A549 (cell line): ENCODE results near the gene PKLR. TPM values are rescaled to one million over a fixed set of nuclear protein-coding genes. Genes with fewer than 3 reads are reported as not detected.

Experiments
- ATAC-seq, 2 experiments: fragments of 200-7000 bp in 1 of 2; fragments of >200 bp in 1 of 2; cut with Nextera tagmentation in 1 of 2; cut with Tn5 transposase in 1 of 2; 3 replicates each; pipeline versions ENCODE4 v1.8.0 to v1.9.1; 2018 to 2020; ENCODE audit warnings: mild to moderate bottlenecking in 1 of 2, moderate library complexity in 1 of 2
- CTCF ChIA-PET: fragments of 300-600 bp; sonication (Branson Sonifier 250); formaldehyde crosslinking; extraction: SDS; loops from one replicate; lab custom pipeline; 2021; ENCODE audit warnings: antibody characterized with exemption, inconsistent platforms; lab: Yijun Ruan, JAX
- POLR2A ChIA-PET: fragments of 350-600 bp; formaldehyde crosslinking; extraction: SDS; loops from one replicate; lab custom pipeline; 2021; ENCODE audit warnings: antibody characterized with exemption, inconsistent platforms; lab: Yijun Ruan, JAX
- DNase-seq, 2 experiments: peaks; one replicate each; pipeline versions ENCODE4 v3.0.0 to v3.0.0-alpha.2; 2011 to 2016; ENCODE audit warnings: low read depth in 1 of 2, low spot score in 1 of 2
- FAIRE-seq: peaks from 2 replicates; lab custom pipeline; 2011; peaks lifted over from hg19 to GRCh38; lab: Jason Lieb, UNC
- H3K27ac ChIP-seq, 2 experiments: fragments of >200 bp; sonication (Bioruptor Twin); formaldehyde crosslinking; 3 replicates each; pipeline ENCODE4 v1.5.1; 2016 to 2017
- H3K4me1 ChIP-seq: fragments of >200 bp; sonication (Bioruptor Twin); formaldehyde crosslinking; 3 replicates; pipeline ENCODE4 v1.6.1; 2016
- H3K4me2 ChIP-seq: fragments of >200 bp; sonication (Bioruptor Twin); formaldehyde crosslinking; 3 replicates; pipeline ENCODE4 v1.6.1; 2016
- H3K4me3 ChIP-seq: fragments of >200 bp; sonication (Bioruptor Twin); formaldehyde crosslinking; 3 replicates; pipeline ENCODE4 v1.5.1; 2016
- H3K9me3 ChIP-seq: fragments of >200 bp; sonication (Bioruptor Twin); formaldehyde crosslinking; 3 replicates; pipeline ENCODE4 v1.6.1; 2016
- CBX8 ChIP-seq: fragments of 200-600 bp; sonication (generic); IDR thresholded peaks from 2 replicates; pipeline ENCODE4 v1.6.1; 2016
- ESRRA ChIP-seq: fragments of 150-350 bp; IDR thresholded peaks from 2 replicates; pipeline ENCODE4 v1.6.1; 2014; ENCODE audit warnings: mild to moderate bottlenecking, low read length, borderline replicate concordance
- FOSB ChIP-seq: fragments of 250-450 bp; sonication (Bioruptor Pico); IDR thresholded peaks from 2 replicates; pipeline ENCODE4 v1.5.0; 2020; ENCODE audit warnings: mild to moderate bottlenecking, moderate library complexity
- FOSL2 ChIP-seq, 2 experiments: fragments of 450-650 bp in 1 of 2; fragments of >200 bp in 1 of 2; sonication (Bioruptor Twin) in 1 of 2; formaldehyde crosslinking; IDR thresholded peaks; 2 replicates each; pipeline versions ENCODE4 v1.5.0 to v1.6.1; 2016 to 2020; ENCODE audit warnings: mild to moderate bottlenecking in 1 of 2, moderate library complexity in 1 of 2
- FOXS1 ChIP-seq: fragments of 250-450 bp; sonication (Bioruptor Pico); IDR thresholded peaks from 2 replicates; pipeline ENCODE4 v1.5.0; 2020; ENCODE audit warnings: mild to moderate bottlenecking, moderate library complexity
- HOXA7 ChIP-seq: fragments of 250-450 bp; sonication (Bioruptor Pico); IDR thresholded peaks from 2 replicates; pipeline ENCODE4 v1.5.0; 2020; ENCODE audit warnings: mild to moderate bottlenecking, moderate library complexity
- HOXB13 ChIP-seq: fragments of 250-450 bp; sonication (Bioruptor Pico); IDR thresholded peaks from 2 replicates; pipeline ENCODE4 v1.5.0; 2020; ENCODE audit warnings: low read depth, mild to moderate bottlenecking, moderate library complexity
- MYC ChIP-seq: IDR thresholded peaks from 2 replicates; pipeline ENCODE4 v1.6.1; 2012; ENCODE audit warnings: mild to moderate bottlenecking, inconsistent platforms, low read length, improper control_type of control experiment, borderline replicate concordance
- NFE2L2 ChIP-seq: fragments of 150-350 bp; conservative IDR thresholded peaks from 2 replicates; pipeline ENCODE4 v1.6.1; 2014; ENCODE audit warnings: low read length
- PBX3 ChIP-seq: IDR thresholded peaks from 2 replicates; pipeline ENCODE4 v1.6.1; 2012
- PHF8 ChIP-seq: fragments of 200-600 bp; sonication (generic); IDR thresholded peaks from 2 replicates; pipeline ENCODE4 v1.6.1; 2016; ENCODE audit warnings: low read depth, mild to moderate bottlenecking, antibody characterized with exemption, moderate library complexity, borderline replicate concordance
- POLR2AphosphoS2 ChIP-seq: conservative IDR thresholded peaks from 2 replicates; pipeline ENCODE4 v1.6.1; 2012; ENCODE audit warnings: low read length, improper control_type of control experiment, inconsistent platforms
- RAD21 ChIP-seq, 2 experiments: fragments of >200 bp in 1 of 2; sonication (Bioruptor Twin) in 1 of 2; formaldehyde crosslinking in 1 of 2; IDR thresholded peaks in 1 of 2; conservative IDR thresholded peaks in 1 of 2; 2 replicates in 1 of 2; 3 replicates in 1 of 2; pipeline ENCODE4 v1.6.1; 2012 to 2018; ENCODE audit warnings: inconsistent platforms in 1 of 2
- REST ChIP-seq: fragments of 200-600 bp; sonication (generic); IDR thresholded peaks from 2 replicates; pipeline ENCODE4 v1.6.1; 2016; ENCODE audit warnings: antibody characterized with exemption, mild to moderate bottlenecking, moderate library complexity
- SMC3 ChIP-seq: fragments of >200 bp; sonication (Bioruptor Twin); formaldehyde crosslinking; IDR thresholded peaks from 3 replicates; pipeline ENCODE4 v1.6.1; 2018; ENCODE audit warnings: inconsistent platforms
- TFCP2L1 ChIP-seq: fragments of 250-450 bp; sonication (Bioruptor Pico); IDR thresholded peaks from 2 replicates; pipeline ENCODE4 v1.5.0; 2021; ENCODE audit warnings: mild to moderate bottlenecking
- ZFP36 ChIP-seq: fragments of 450-650 bp; IDR thresholded peaks from 2 replicates; pipeline ENCODE4 v1.6.1; 2014; ENCODE audit warnings: borderline replicate concordance; ENCODE audit not compliant: partially characterized antibody
- WGBS: methylation state at CpG from one replicate; pipeline ENCODE4 v1.1.6; 2017; ENCODE audit errors: missing lambda C conversion rate; 5-methylcytosine and 5-hydroxymethylcytosine counted together
- polyA plus RNA-seq, 4 experiments: library from polyadenylated mRNA; depleted of rRNA in 3 of 4; stranded (reverse); fragments of >200 nt; fragmentation: RNase III in 1 of 4; extraction: RNeasy Plus Mini Kit Qiagen cat#74134 plus additional on column Dnase treatment in 1 of 4; gene quantifications; 2 replicates in 3 of 4; 3 replicates in 1 of 4; pipeline ENCODE4 v1.2.3, GENCODE V29; 2011 to 2017
- TF ChIP-seq, protein P1 (sequence below): fragments of 150-350 bp; IDR thresholded peaks from 2 replicates; pipeline ENCODE4 v1.6.1; 2014; ENCODE audit warnings: low read depth, mild to moderate bottlenecking, low read length
- TF ChIP-seq, protein P2 (sequence below): fragments of >200 bp; sonication (Bioruptor Twin); formaldehyde crosslinking; IDR thresholded peaks from 3 replicates; pipeline ENCODE4 v1.5.1; 2016

The PKLR gene
- polyA plus RNA-seq, 2 of the 4 experiments (the other 2 are of a cell fraction): 0.03 TPM; not detected in 1

- Histone ChIP-seq H3K4me2 (no peak overlapping the region), H3K4me3 (no peak overlapping the region), H3K4me1 (peaks cover 9% of the 10 kb centered on the region; the same call in 2 of the 3 replicates), H3K27ac (no peak overlapping the region), H3K9me3 (no peaks in the 10 kb centered on the region)
- FAIRE-seq: no peak
- ChIA-PET CTCF (interaction anchor here (0.6 to 4.7 kb wide), 12 partner anchors 12 to 313 kb away, joined by 3 to 44 read pairs (median 10); partner anchors contain the start of genes PKLR and RUSC1), POLR2A (interaction anchor here (2.0 kb wide), 1 partner anchor 44 kb away, joined by 5 read pairs; no protein-coding TSS in a partner anchor)
- WGBS: 77% methylated on average over 2 of the region's 2 CpGs
- no peak for ATAC-seq
- DNase-seq: no peak
- TF ChIP-seq, protein P1, sequence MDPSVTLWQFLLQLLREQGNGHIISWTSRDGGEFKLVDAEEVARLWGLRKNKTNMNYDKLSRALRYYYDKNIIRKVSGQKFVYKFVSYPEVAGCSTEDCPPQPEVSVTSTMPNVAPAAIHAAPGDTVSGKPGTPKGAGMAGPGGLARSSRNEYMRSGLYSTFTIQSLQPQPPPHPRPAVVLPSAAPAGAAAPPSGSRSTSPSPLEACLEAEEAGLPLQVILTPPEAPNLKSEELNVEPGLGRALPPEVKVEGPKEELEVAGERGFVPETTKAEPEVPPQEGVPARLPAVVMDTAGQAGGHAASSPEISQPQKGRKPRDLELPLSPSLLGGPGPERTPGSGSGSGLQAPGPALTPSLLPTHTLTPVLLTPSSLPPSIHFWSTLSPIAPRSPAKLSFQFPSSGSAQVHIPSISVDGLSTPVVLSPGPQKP: no peak
- no peak for TF ChIP-seq SMC3
- no peak for TF ChIP-seq NFE2L2
- no peak for TF ChIP-seq FOSB (CRISPR knock-in tag)
These were observed 22.0 kb downstream of the PKLR start for GRCh38 chr1:155279268-155279667.

DNA sequence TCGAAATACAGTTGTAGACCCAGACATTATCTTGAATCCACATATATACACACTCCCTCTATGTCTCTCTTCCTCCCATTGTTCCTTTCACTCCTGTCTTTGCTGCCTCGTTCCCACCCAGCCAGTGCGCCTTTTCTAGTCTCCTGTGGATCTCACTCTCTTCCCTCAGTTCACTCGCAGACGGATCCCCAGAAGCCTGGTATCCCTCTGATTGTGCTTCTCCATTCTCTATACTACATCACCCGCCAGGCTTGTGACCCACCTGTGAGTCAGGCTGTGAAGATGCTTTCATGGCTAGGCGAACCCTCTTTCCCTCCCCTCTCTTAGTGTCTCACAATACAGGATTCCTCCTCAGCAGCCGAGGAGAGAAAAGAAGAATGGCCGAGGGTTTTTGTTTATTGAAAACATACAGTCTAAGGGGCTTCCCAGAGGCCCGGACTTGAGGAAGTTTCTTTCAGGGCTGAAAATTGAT, 22.5 kb downstream of the PKLR start:
- Histone ChIP-seq H3K4me2 (peak overlapping the region; percentile 95), H3K27ac (no peak overlapping the region), H3K4me1 (peaks cover 12% of the 10 kb centered on the region; the same call in 2 of the 3 replicates), H3K4me3 (no peak overlapping the region; the same call in 2 of the 3 replicates), H3K9me3 (no peaks in the 10 kb centered on the region)
- ATAC-seq: no peak; a peak in 2 of 6 replicates
- no peak for DNase-seq
- POLR2A ChIA-PET: interaction anchor here (1.0 to 2.0 kb wide), 2 partner anchors 30 to 45 kb away, joined by 3 to 5 read pairs; partner anchors contain the start of gene FDPS
- 79% methylated on average over 10 of the region's 10 CpGs for WGBS
- TF ChIP-seq FOXS1: no peak
- no peak for TF ChIP-seq MYC
- TF ChIP-seq POLR2AphosphoS2: no peak
- TF ChIP-seq CBX8: no peak
- TF ChIP-seq HOXA7 (CRISPR knock-in tag): no peak
- no peak for TF ChIP-seq RAD21 (conservative IDR thresholded peaks at IDR 0.05 in 1 of 2, IDR thresholded peaks at IDR 0.05 in 1 of 2)
- TF ChIP-seq FOSB (CRISPR knock-in tag): no peak
- TF ChIP-seq TFCP2L1 (CRISPR knock-in tag): no peak
- TF ChIP-seq, protein P1: no peak
- FAIRE-seq: no peak
- CTCF ChIA-PET: interaction anchor here (0.6 to 4.7 kb wide), 18 partner anchors 12 to 406 kb away, joined by 3 to 44 read pairs (median 6); partner anchors contain the start of genes ENTREP3, PKLR and RUSC1

- Histone ChIP-seq H3K4me1 (peaks cover 13% of the 10 kb centered on the region; the same call in 2 of the 3 replicates), H3K4me3 (peak overlapping the region; percentile 93), H3K27ac (peak overlapping the region; percentile 76 to 87), H3K9me3 (no peaks in the 10 kb centered on the region), H3K4me2 (peak overlapping the region; percentile 95)
- peak; percentile 78 to 84 for ATAC-seq
- no peak for FAIRE-seq
- TF ChIP-seq PBX3 (no peak), ESRRA (peak; percentile 66; the same call in 1 of the 2 replicates), FOSL2 (IDR thresholded peaks at IDR 0.05) (no peak), FOSL2 (CRISPR knock-in tag; IDR thresholded peaks at IDR 0.05) (no peak), PHF8 (0 out of 2 replicates have a peak, but pooled peaks have one; percentile 0), ZFP36 (no peak), RAD21 (conservative IDR thresholded peaks at IDR 0.05 in 1 of 2, IDR thresholded peaks at IDR 0.05 in 1 of 2) (peak; percentile 41 to 47; a peak in 3 of 5 replicates), HOXB13 (CRISPR knock-in tag) (no peak), REST (peak; percentile 89)
- TF ChIP-seq, protein P2, sequence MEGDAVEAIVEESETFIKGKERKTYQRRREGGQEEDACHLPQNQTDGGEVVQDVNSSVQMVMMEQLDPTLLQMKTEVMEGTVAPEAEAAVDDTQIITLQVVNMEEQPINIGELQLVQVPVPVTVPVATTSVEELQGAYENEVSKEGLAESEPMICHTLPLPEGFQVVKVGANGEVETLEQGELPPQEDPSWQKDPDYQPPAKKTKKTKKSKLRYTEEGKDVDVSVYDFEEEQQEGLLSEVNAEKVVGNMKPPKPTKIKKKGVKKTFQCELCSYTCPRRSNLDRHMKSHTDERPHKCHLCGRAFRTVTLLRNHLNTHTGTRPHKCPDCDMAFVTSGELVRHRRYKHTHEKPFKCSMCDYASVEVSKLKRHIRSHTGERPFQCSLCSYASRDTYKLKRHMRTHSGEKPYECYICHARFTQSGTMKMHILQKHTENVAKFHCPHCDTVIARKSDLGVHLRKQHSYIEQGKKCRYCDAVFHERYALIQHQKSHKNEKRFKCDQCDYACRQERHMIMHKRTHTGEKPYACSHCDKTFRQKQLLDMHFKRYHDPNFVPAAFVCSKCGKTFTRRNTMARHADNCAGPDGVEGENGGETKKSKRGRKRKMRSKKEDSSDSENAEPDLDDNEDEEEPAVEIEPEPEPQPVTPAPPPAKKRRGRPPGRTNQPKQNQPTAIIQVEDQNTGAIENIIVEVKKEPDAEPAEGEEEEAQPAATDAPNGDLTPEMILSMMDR: peak; percentile 33; the same call in 2 of the 3 replicates
- DNase-seq: peak; percentile 69 to 86
- ChIA-PET POLR2A (interaction anchor here (1.0 to 2.0 kb wide), 2 partner anchors 30 to 45 kb away, joined by 3 to 5 read pairs; partner anchors contain the start of gene FDPS), CTCF (interaction anchor here (0.6 to 4.7 kb wide), 18 partner anchors 12 to 407 kb away, joined by 3 to 44 read pairs (median 6); partner anchors contain the start of genes ENTREP3, PKLR and RUSC1)
- 3% methylated on average over 20 of the region's 29 CpGs for WGBS
These were observed 23.1 kb downstream of the PKLR start for GRCh38 chr1:155277902-155278688.
